NB4 (cell line): ENCODE data around the gene RASGRP1.

Experiments
- DNase-seq: peaks from one replicate; pipeline ENCODE4 v3.0.0; 2010; ENCODE audit warnings: low read depth
- H3K4me3 ChIP-seq: one replicate; pipeline ENCODE4 v1.5.1; 2011; ENCODE audit warnings: mild to moderate bottlenecking, low read depth, low read length, moderate library complexity
- MYC ChIP-seq: IDR thresholded peaks from 2 replicates; pipeline ENCODE4 v1.6.1; 2011; ENCODE audit warnings: low read depth, low read length
- POLR2A ChIP-seq: IDR thresholded peaks from 2 replicates; pipeline ENCODE4 v1.6.1; 2011; ENCODE audit warnings: mild to moderate bottlenecking; ENCODE audit not compliant: insufficient read length; ENCODE audit errors: extremely low read depth
- TF ChIP-seq, protein P1 (sequence below): IDR thresholded peaks from one replicate; pipeline ENCODE4 v1.5.1; 2012; ENCODE audit warnings: low read depth, low read length
- TF ChIP-seq, protein P2 (sequence below): IDR thresholded peaks from 2 replicates; pipeline ENCODE4 v1.6.1; 2011; ENCODE audit warnings: low read depth, low read length

Gene RASGRP1

DNA sequence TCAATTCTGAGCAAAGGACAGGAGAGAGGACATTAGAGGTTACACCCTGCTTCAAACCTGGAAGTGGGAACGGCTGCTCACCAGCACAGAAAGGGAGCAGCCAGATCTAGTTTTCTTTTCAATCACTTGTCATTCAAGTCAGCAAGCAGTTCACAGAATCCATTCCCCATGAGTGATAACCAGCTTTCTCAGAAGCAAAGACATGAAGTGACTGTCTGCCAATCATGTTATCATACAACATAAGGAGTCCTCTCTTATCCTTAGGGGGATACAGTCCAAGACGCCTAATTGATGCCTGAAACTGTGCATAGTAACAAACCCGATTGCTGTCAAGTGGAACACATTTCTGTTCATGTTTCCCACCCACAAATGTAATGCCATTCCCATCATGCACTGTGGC is 56.0 kb downstream of the RASGRP1 start:
- H3K4me3 ChIP-seq: no peak overlapping the region
- TF ChIP-seq MYC (no peak), POLR2A (no peak)
- TF ChIP-seq, protein P1, sequence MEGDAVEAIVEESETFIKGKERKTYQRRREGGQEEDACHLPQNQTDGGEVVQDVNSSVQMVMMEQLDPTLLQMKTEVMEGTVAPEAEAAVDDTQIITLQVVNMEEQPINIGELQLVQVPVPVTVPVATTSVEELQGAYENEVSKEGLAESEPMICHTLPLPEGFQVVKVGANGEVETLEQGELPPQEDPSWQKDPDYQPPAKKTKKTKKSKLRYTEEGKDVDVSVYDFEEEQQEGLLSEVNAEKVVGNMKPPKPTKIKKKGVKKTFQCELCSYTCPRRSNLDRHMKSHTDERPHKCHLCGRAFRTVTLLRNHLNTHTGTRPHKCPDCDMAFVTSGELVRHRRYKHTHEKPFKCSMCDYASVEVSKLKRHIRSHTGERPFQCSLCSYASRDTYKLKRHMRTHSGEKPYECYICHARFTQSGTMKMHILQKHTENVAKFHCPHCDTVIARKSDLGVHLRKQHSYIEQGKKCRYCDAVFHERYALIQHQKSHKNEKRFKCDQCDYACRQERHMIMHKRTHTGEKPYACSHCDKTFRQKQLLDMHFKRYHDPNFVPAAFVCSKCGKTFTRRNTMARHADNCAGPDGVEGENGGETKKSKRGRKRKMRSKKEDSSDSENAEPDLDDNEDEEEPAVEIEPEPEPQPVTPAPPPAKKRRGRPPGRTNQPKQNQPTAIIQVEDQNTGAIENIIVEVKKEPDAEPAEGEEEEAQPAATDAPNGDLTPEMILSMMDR: no peak
- TF ChIP-seq, protein P2, sequence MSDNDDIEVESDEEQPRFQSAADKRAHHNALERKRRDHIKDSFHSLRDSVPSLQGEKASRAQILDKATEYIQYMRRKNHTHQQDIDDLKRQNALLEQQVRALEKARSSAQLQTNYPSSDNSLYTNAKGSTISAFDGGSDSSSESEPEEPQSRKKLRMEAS: no peak
- DNase-seq: no peak

DNA sequence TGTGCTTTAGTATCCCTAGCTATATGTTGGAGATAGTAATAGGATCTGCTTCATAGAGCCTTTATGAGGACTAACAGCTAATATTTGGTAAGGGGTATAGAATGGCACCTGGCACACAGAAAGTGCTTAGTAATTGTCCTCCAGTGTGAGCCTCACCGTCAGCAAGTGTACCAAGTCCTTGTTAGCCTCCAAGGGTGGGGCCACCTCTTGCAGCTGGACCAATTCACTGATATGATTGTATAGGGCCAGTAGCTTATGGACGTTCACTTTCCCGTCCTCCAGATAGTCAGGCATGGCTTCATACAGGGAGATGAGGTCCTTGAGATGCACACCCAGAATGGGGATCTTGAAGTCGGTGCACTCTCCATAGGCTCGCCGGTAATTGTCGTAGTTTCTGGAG is 57.0 kb downstream of the RASGRP1 start:
- DNase-seq: no peak
- H3K4me3 ChIP-seq: no peak overlapping the region
- TF ChIP-seq, protein P2: no peak
- no peak for TF ChIP-seq MYC
- no peak for TF ChIP-seq POLR2A
- TF ChIP-seq, protein P1: no peak

DNA sequence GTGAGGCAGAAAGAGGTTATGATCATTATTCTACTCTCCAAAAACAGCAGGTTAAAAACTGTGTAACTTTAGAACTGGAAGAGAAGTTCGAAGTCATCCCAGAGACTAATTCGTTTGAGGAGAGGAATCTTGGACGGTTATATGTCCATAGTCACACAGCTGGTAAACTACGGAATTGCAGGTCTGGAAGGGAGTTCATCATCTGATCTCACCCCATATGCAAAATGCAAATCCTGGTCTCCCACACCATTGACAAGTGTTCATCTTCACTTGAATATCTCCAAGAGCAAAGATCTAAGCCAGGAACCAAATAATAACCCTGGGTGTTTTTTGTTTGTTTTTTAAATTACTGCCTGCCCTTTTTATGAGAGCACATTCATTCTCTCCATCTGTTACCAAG is 57.6 kb downstream of the RASGRP1 start:
- TF ChIP-seq, protein P2: no peak
- TF ChIP-seq POLR2A (no peak), MYC (no peak)
- TF ChIP-seq, protein P1: no peak
- no peak overlapping the region for H3K4me3 ChIP-seq
- no peak for DNase-seq

DNA sequence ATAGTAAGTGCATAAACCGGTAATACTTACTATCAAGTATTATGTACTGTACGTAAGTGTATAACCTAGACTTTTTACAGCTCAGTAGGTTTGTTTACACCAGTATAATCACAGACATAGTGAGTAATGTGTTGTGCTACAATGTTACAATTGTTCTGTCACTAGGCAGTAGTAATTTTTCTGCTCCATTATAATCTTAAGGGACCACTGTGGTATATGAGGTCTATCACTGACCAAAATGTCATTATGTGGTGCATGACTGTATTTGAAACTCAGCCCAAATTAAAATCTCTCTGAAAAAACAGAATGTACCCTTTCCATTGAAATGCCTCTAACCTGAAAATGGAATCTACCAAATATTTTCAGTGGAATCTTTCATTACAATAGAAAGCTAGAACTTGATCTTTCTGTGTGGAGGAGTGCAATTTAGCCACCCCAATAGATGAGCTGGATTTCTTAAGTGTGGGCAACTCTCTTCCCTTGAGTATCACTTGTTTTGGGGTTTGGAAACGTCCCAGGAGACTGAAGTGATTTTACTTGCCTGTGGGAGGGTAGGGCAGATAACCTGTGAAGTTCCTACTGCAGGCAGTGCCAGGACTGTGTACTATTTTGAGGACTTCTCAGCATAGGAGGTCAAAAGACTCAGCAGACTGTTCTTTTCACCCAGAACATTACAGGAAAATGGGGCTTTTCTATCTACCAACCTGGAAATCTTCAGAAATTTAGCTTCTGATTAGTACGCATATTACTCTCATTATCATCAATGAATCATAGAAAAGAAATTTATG is 59.7 kb downstream of the RASGRP1 start:
- DNase-seq: no peak
- TF ChIP-seq MYC (no peak), POLR2A (no peak)
- no peak overlapping the region for H3K4me3 ChIP-seq

DNA sequence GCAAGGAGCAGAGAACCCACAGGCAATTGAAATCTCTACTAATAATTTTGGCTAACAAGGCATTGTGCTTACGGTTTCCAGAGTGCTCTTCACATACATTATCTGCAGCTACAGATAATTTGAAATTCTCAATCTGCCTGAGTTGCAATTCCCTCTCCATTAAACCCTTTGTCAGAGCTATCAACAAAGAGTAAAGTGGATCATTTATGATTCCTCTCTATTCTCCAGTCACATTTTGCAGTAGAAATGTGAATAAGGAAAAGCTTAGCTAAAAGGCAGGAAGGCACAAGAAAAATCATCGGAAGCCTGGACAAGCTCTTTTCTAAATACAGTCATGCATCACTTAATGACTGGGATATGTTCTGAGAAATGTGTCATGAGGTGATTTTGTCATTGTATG is 61.1 kb downstream of the RASGRP1 start:
- TF ChIP-seq POLR2A (no peak), MYC (no peak)
- TF ChIP-seq, protein P2: no peak
- TF ChIP-seq, protein P1: no peak

DNA sequence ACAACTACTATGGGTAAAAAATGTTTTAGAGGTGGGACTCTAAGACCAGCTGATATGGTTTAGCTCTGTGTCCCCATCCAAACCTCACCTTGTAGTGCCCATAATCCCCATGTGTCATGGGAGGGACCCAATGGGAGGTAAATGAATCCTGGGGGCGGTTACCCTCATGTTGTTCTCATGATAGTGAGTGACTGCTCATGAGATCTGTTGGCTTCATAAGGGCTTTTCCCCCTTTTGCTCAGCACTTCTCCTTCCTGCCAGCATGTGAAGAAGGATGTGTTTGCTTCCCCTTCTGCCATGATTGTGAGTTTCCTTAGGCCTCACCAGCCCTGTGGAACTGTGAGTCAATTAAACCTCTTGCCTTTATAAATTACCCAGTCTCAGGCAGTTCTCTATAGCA is 65.0 kb downstream of the RASGRP1 start:
- no peak for TF ChIP-seq MYC
- TF ChIP-seq, protein P1: no peak
- no peak for TF ChIP-seq POLR2A
- TF ChIP-seq, protein P2: no peak
- no peak for DNase-seq
- no peak overlapping the region for H3K4me3 ChIP-seq

More for the DNA sequence above, 61.1 kb downstream of the RASGRP1 start:
- no peak for DNase-seq
- H3K4me3 ChIP-seq: no peak overlapping the region
